Lung microvascular endothelial cell (primary cell): ENCODE data around the gene CCT6B. TPM values are rescaled to one million over a fixed set of nuclear protein-coding genes. Genes with fewer than 3 reads are reported as not detected.

Experiments
- DNase-seq, 2 donors: peaks; one replicate each; pipeline versions ENCODE4 v3.0.0 to v3.0.0-alpha.2; 2010; ENCODE audit warnings: low read depth in 2 of 2
- total RNA-seq: library from RNA; depleted of rRNA; stranded (reverse); fragments of >200 nt; gene quantifications from 2 replicates; pipeline ENCODE4 v1.2.1, GENCODE V29; 2014

CCT6B gene
- total RNA-seq, 1 donor from 2014 or later: 0.20 TPM

DNA sequence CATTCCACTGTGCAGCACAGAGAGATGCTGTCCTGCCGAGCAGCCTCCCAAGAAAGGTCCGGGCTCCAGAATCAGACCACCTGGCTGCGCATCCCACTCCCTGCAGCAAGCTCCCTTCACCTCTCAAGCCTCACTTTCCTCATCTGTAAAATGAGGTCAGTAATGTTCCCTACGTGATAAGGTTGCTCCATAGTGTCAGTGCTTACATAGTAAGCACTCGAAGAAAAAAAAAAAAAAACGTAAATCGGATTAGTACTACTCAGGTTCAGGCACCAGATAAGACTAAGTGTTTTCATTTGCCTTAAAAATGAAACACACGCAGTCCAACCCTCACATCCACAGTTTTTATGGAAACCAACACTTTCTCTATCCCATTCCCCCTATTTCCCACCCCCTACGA, 76.7 kb downstream of the CCT6B start:
- DNase-seq: no peak

DNA sequence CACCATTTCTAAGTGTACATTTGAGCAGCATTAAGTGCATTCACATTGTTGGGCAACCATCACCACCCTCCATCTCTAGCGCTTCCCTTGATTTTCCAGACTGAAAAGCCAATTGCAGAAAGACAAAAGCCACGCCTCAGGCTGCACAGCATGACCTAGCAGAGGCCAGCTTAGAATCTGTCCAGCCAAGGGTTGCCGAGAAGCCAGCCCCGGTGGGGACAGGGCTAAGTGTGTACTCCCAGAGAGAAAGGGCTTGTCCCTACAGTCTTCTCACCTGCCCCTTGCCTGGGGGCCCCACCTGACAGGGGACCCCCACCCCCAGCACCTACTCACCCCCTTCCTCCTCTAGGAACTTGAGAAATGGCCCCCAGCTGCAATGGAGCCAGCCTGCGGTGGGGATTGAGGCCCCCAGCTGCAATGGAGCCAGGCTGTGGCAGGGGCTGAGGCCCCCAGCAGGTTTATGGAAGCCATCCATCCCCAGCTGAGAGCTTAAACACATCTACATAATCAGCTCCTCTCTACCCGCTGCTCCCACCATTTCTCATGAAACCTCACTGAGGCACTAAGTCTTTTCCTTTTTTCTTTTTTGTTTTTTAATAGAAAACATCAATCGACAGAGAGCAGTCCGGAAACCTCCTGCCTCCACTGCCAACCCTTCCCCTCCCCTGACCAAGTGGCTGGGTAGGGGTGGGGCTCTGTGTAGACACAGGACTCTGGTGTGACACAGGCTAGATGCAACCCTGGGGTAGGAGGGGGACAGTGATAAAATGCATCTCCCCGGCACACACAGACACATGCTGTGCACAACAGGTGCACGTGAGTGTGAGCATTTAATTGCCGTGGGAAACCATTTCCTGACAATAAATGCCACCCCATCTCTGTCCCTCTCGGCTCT, 77.9 kb downstream of the CCT6B start:
- no peak for DNase-seq

DNA sequence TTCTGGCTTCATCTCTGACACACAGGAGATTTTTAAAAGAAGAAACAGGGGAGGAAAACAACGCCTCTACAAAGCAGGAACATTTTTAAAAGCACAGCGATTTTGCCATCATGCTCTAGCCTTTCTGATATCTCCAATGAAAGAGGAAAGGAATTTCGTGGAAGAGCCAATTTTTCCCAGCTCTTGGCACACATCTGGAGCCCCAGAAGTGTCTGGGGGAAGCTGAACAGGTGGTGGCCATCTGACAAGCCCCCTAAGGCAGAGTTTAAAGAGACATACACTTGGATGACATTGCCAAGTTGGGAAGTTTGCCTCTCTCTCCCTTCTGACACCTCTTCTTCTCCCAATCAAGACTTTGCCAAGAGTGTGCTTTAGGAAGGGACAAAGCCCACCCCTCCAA, 82.1 kb downstream of the CCT6B start:
- DNase-seq: no peak

Other genes with a start within 250 kb of the CCT6B start
- 7.8 and 13.9 TPM in 2 replicates for gene ZNF830, start 80 bp upstream of the CCT6B start, total RNA-seq
- 13.5 and 17.3 TPM in 2 replicates for gene LIG3, start 19.1 kb upstream of the CCT6B start, total RNA-seq
- 3.6 and 6.5 TPM in 2 replicates for gene RFFL, start 102.2 kb upstream of the CCT6B start, total RNA-seq
- 6.0 and 7.4 TPM in 2 replicates for gene RAD51D, start 158.4 kb upstream of the CCT6B start, total RNA-seq
- not detected in 2 replicates for gene FNDC8, start 160.2 kb upstream of the CCT6B start, total RNA-seq
- 9.9 and 12.2 TPM in 2 replicates for gene NLE1, start 180.8 kb upstream of the CCT6B start, total RNA-seq
- gene UNC45B, start 186.4 kb upstream of the CCT6B start, total RNA-seq: not detected in 2 replicates
- gene SLC35G3, start 232.9 kb upstream of the CCT6B start, total RNA-seq: not detected in 2 replicates